ENCODE results near the gene LRIG2.

The LRIG2 gene

DNA sequence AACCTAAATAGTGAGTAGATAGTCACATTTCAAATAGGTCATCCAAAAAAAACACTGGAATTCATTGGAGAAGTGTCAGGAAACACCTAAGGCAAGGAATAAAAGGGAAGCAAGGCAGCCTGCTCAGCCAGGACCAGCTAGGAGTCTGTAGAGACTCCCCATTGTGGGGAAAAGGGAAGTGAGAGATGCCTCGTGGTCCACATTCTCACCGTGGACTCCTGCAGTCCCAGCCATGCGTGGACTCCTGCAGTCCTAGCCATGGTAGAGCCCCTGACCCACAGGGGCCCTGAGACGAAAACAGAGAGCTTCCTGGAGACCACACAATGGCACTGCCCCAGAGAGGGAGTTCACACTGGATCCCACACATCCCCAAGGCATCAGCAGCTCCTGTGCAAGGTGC is 97.5 kb downstream of the LRIG2 start:
- no peak for DNase-seq

DNA sequence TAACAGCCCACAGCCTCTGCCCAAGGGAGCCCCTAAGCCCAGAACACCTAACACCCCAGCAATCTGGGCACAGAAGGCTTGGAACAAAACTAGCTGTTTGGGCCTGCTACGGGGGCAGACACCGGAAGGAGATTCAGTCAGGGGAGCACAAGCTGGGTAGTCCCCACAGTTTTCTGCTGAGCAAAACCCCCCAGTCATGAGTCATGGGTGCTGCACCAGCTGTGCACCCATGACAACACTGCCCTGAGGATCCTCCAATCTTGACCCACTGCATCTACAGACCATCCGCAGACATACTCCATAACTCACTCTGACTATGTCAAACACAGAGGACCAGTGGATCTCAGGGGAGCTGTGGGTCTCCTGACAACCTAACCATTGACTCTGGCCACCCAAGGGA is 105.1 kb downstream of the LRIG2 start:
- no peak for DNase-seq

DNA sequence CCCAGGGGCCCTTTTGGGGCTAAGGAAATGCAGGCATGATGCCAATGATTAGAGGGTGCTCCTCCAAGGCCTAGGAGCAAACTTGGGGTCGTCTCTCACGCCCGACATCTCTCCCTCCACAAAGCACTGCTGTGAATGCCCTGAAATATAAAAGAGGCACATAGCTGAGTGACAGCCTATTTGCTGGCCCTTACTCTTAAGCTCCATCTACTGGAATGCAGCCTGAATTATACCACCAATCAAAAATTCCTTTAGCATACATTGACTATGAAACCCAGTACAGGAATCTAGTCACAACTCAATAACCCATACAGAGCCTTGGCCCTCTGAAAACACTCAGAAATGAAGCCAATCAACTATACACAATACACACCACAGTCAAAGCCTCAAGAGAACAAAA is 105.5 kb downstream of the LRIG2 start:
- DNase-seq = no peak
